Measurements from ENCODE around the gene PHACTR3. TPM values are rescaled to one million over a fixed set of nuclear protein-coding genes. Genes with fewer than 3 reads are reported as not detected.

The PHACTR3 gene
- total RNA-seq, 1 experiment from 2014 or later = 0.10 TPM

GRCh38 chr20:59698598-59698997 lies 94.3 kb downstream of the PHACTR3 start:
- in situ Hi-C loops (cut with HindIII; ENCODE audit: low pct_unique_long_range_greater_than_20kb, low sequenced_read_pairs) = no loop called here
- Histone ChIP-seq H3K9me3 (ENCODE audit: control insufficient read depth, insufficient read depth, low read depth, low read length) (no peaks in the 10 kb centered on the region), H3K27ac (ENCODE audit: low read length) (no peak overlapping the region), H3K36me3 (ENCODE audit: control insufficient read depth, insufficient read depth, low read length) (no peaks in the 10 kb centered on the region), H3K27me3 (ENCODE audit: control insufficient read depth, insufficient read depth, low read length) (peaks cover 13% of the 10 kb centered on the region), H3K4me3 (ENCODE audit: low read depth in 2 of 2, low read length in 2 of 2) (no peak overlapping the region), H3K4me1 (ENCODE audit: control insufficient read depth, insufficient read depth, low read length) (no peaks in the 10 kb centered on the region)
- ATAC-seq (no peak), DNase-seq (ENCODE audit: low read depth, low spot score) (no peak)
- ChIA-PET CTCF (no interaction called here), POLR2A (no interaction called here)
- intact Hi-C loops (cut with micrococcal nuclease; ENCODE audit: unreplicated experiment) = no loop called here
- BruUV-seq (replicated peaks) = no TSS peak
- TF ChIP-seq CTCF (IDR thresholded peaks at IDR 0.05) = no peak
- TF ChIP-seq, protein P1, sequence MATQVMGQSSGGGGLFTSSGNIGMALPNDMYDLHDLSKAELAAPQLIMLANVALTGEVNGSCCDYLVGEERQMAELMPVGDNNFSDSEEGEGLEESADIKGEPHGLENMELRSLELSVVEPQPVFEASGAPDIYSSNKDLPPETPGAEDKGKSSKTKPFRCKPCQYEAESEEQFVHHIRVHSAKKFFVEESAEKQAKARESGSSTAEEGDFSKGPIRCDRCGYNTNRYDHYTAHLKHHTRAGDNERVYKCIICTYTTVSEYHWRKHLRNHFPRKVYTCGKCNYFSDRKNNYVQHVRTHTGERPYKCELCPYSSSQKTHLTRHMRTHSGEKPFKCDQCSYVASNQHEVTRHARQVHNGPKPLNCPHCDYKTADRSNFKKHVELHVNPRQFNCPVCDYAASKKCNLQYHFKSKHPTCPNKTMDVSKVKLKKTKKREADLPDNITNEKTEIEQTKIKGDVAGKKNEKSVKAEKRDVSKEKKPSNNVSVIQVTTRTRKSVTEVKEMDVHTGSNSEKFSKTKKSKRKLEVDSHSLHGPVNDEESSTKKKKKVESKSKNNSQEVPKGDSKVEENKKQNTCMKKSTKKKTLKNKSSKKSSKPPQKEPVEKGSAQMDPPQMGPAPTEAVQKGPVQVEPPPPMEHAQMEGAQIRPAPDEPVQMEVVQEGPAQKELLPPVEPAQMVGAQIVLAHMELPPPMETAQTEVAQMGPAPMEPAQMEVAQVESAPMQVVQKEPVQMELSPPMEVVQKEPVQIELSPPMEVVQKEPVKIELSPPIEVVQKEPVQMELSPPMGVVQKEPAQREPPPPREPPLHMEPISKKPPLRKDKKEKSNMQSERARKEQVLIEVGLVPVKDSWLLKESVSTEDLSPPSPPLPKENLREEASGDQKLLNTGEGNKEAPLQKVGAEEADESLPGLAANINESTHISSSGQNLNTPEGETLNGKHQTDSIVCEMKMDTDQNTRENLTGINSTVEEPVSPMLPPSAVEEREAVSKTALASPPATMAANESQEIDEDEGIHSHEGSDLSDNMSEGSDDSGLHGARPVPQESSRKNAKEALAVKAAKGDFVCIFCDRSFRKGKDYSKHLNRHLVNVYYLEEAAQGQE (IDR thresholded peaks at IDR 0.05; ENCODE audit: insufficient read depth in 1 of 2, low read depth in 2 of 2, low read length in 1 of 2) = peak in 1 of 2 experiments; percentile 61; a peak in 3 of 4 replicates

DNA sequence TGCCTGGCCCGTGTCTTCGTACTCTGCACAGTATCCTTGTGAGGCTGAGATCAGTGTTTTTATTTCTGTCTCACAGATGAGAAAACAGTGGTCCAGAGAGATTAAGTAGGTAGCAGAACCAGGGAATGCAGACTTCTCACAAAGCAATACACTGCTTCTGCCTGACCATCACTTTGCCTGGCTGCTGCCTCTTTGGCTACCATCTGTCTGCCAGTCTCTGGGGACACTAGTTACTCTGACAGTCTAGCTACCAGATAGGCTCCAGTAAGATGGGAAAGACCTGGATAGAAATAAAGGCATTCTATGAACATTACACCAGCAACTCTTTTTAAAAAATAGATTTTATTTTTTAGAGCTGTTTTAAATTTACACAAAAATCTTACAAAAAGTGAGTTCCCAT lies 96.9 kb downstream of the PHACTR3 start:
- ChIA-PET POLR2A (interaction anchor here (0.7 kb wide), 1 partner anchor 140 kb away, joined by 3 read pairs; no protein-coding TSS in a partner anchor), CTCF (no interaction called here)
- no peak for ATAC-seq
- H3K36me3 ChIP-seq (ENCODE audit: control insufficient read depth, insufficient read depth, low read length) = no peaks in the 10 kb centered on the region
- intact Hi-C loops (cut with micrococcal nuclease; ENCODE audit: unreplicated experiment) (no loop called here), in situ Hi-C loops (cut with HindIII; ENCODE audit: low pct_unique_long_range_greater_than_20kb, low sequenced_read_pairs) (no loop called here)
- H3K27me3 ChIP-seq (ENCODE audit: control insufficient read depth, insufficient read depth, low read length) = peaks cover 8% of the 10 kb centered on the region; the same call in 1 of the 2 replicates
- H3K27ac ChIP-seq (ENCODE audit: low read length) = no peak overlapping the region
- no peaks in the 10 kb centered on the region for H3K9me3 ChIP-seq (ENCODE audit: control insufficient read depth, insufficient read depth, low read depth, low read length)
- BruUV-seq (replicated peaks) = no TSS peak
- TF ChIP-seq SIN3A (IDR thresholded peaks at IDR 0.05; ENCODE audit: borderline replicate concordance, insufficient read depth, low read depth, low read length) (no peak), POLR2AphosphoS5 (IDR thresholded peaks at IDR 0.05; ENCODE audit: low read depth, low read length) (no peak), TCF7L2 (IDR thresholded peaks at IDR 0.05; ENCODE audit: low read depth, low read length) (no peak), CTCF (IDR thresholded peaks at IDR 0.05) (no peak)
- DNase-seq (ENCODE audit: low read depth, low spot score) = no peak
- no peak overlapping the region for H3K4me3 ChIP-seq (ENCODE audit: low read depth in 2 of 2, low read length in 2 of 2)
- H3K4me1 ChIP-seq (ENCODE audit: control insufficient read depth, insufficient read depth, low read length) = no peaks in the 10 kb centered on the region

- no TSS peak for BruUV-seq (replicated peaks)
- Histone ChIP-seq H3K27me3 (ENCODE audit: control insufficient read depth, insufficient read depth, low read length) (peaks cover 8% of the 10 kb centered on the region), H3K4me3 (ENCODE audit: low read depth in 2 of 2, low read length in 2 of 2) (no peak overlapping the region), H3K4me1 (ENCODE audit: control insufficient read depth, insufficient read depth, low read length) (no peaks in the 10 kb centered on the region), H3K27ac (ENCODE audit: low read length) (no peak overlapping the region), H3K9me3 (ENCODE audit: control insufficient read depth, insufficient read depth, low read depth, low read length) (no peaks in the 10 kb centered on the region), H3K36me3 (ENCODE audit: control insufficient read depth, insufficient read depth, low read length) (no peaks in the 10 kb centered on the region)
- no peak for TF ChIP-seq POLR2AphosphoS5 (IDR thresholded peaks at IDR 0.05; ENCODE audit: low read depth, low read length)
- no peak for TF ChIP-seq SIN3A (IDR thresholded peaks at IDR 0.05; ENCODE audit: borderline replicate concordance, insufficient read depth, low read depth, low read length)
- TF ChIP-seq, protein P1 (IDR thresholded peaks at IDR 0.05; ENCODE audit: insufficient read depth in 1 of 2, low read depth in 2 of 2, low read length in 1 of 2) = no peak
- TF ChIP-seq CTCF (IDR thresholded peaks at IDR 0.05) = no peak
- no peak for TF ChIP-seq TCF7L2 (IDR thresholded peaks at IDR 0.05; ENCODE audit: low read depth, low read length)
- in situ Hi-C loops (cut with HindIII; ENCODE audit: low pct_unique_long_range_greater_than_20kb, low sequenced_read_pairs) = no loop called here
- intact Hi-C loops (cut with micrococcal nuclease; ENCODE audit: unreplicated experiment) = no loop called here
- DNase-seq (ENCODE audit: low read depth, low spot score) (no peak), ATAC-seq (no peak)
- ChIA-PET POLR2A (no interaction called here), CTCF (no interaction called here)
Measured at GRCh38 chr20:59703046-59703445, 98.7 kb downstream of the PHACTR3 start.
